NOMO-1 (cell line): Measurements from ENCODE around the gene TLCD1.
A peak's percentile ranks its signal among the peaks of the same experiment; 100 is the strongest.

Source experiments
- DNase-seq, 2 experiments: peaks; one replicate each; lab custom pipeline; 2025; ENCODE audit not compliant: unreplicated experiment in 2 of 2; lab: John Stamatoyannopoulos, UW

The TLCD1 gene, protein sequence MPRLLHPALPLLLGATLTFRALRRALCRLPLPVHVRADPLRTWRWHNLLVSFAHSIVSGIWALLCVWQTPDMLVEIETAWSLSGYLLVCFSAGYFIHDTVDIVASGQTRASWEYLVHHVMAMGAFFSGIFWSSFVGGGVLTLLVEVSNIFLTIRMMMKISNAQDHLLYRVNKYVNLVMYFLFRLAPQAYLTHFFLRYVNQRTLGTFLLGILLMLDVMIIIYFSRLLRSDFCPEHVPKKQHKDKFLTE

DNA sequence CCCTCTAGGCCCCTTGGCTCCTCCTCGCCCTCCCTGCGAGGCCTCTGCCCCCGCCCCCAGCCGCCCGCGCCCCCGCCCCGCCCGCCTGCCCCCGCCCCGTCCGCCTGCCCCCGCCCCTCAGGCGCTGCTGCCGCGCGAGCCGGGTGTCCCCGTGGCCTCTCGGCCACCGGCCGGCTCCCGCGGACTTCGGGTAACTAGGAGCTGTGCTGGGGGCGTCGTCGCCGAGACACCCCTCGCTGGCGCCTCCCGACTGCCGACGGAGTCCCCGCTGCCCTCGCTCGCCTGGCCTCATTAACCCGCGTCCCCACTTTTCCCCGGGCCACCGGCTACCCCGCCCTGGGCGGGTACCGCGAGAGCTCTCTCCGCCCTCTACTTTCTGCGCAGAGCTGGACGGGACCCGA lies at the start of gene TLCD1:
Gene TLCD1 (minus strand): TSS at position 8 of the 401 bp plus-strand sequence. CDS start 136 bp downstream, outside the sequence.
- peak; percentile 52 to 54 for DNase-seq

GRCh38 chr17:28774206-28774605 lies 48.2 kb upstream of the TLCD1 start:
- no peak for DNase-seq

DNA sequence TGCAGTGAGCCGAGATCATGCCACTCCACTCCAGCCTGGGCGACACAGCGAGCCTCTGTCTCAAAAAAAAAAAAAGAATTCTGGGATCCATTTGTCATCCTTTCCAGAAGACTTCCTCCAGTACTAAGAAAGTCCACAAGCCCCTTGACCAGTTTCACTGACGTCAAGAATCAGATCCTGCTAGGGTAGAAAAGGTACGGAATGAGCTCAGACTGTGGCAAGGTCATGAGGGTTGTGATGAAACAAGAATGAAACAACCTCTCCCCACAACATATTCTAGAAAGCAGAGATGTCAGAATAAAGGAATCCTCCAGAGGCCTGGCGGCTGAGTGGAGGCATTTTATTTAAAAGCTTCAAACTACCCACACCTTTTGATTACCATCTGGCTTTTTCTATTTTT lies 47.7 kb upstream of the TLCD1 start:
- DNase-seq = no peak

DNA sequence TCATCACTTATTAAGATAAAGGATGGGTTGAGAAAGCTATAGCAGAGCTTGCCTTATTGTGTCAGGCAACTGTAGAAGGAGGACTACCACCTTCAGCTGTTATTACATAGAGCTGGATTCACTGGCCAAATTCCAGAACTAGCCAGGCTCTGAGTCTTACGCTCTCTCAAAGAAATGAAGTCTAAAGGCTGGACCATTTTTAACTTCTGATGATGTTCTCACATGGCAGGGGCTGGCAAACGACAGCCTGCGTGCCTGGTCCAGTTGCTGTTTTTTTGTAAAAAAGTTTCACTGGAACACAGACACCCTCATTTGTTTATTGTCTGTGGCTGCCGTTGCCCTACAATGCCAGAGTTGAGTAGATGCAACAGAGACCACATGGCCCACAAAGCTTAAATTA lies 39.0 kb upstream of the TLCD1 start:
- DNase-seq = no peak

GRCh38 chr17:28763804-28764266 lies 37.8 kb upstream of the TLCD1 start:
- peak; percentile 11 to 48 for DNase-seq

- no peak for DNase-seq
These were observed 37.2 kb upstream of the TLCD1 start for GRCh38 chr17:28763137-28763799.

DNA sequence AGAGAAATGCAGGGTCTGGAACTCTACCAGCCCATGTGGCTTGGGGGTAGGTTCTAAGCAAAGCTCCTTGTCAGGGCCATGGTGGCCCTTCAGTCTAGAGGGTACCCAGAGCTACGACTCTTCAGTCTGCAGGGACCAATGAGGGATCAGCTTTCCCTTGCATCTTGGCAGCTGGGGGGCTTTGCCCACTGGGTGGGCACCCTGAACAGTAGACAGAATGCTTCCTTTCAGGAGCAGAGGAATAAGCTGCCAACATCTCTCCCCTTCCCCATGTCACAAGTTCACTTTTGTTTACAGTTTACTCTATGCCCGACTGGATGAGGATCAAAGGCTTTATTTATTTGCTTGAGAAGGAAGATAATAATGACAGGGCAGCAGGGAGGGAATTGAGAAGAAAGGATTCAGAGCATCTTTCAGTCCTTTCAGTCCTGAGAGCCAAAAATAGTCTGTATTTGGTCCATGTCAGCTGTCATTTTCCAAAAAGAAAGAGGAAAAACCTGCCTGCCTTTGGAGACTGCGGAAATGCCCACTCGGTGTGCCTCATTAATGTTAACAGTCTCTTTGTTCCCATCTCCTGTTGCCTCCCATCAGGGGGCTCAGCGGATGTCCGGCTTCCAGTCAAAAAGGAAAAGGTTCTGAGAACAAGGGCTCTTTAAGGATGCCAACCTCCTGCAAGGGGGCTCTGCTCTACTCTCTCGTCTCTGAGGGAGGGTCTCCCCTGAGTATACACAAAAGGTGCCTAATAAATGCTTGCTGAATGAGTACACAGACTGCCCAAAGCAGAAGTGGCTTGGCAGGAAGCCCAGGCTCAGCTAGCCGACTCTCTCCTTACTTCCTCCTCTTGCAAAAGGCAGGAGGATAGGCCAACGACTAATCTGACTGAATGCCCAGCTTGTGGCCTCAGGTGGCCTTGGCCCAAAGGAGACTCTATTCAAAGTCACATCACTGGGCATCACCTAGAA lies 34.8 kb upstream of the TLCD1 start:
- peak; percentile 52 to 62 for DNase-seq

- no peak for DNase-seq
These were observed 33.3 kb upstream of the TLCD1 start for GRCh38 chr17:28759256-28759865.

- DNase-seq = no peak
These were observed 32.5 kb upstream of the TLCD1 start for GRCh38 chr17:28758411-28759121.

DNA sequence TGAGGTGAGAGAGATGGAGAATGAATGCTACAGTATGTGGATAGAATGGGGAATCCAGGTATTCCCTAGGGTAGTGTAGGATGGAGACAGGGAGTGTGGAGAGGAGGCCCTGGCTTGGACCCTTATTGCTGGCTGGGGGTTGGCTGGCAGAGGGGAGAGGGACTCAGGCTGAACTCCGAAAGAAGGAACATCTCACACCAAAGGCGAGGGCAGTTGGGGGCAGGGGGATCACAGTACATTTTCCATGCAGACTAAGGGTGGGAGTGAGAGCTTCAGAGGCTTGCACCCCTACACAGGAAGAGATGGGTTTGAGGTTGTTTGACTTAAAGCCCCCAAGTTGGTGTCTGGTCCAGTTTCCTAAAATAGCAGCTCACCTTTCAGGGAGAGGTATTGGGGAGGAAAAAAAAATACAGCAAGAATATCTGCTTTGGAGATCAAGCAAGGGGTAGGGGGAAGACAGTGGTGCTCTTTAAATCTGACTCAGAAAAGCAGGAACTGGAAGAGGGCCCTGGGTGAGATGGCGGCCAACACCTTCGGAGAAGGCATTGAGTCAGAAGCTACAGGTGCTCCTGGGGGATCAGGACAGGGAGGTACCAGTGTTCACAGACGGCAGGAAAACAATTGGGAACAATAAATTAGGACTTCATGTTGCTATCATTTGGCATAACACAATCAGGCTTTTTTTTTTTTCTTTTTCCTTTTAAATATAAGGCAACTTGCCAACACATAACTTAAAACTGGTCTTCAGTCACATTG lies 30.2 kb upstream of the TLCD1 start:
- no peak for DNase-seq

- no peak for DNase-seq
These were observed 29.5 kb upstream of the TLCD1 start for GRCh38 chr17:28755486-28755885.

GRCh38 chr17:28751600-28752366 lies 25.8 kb upstream of the TLCD1 start:
- no peak for DNase-seq

DNA sequence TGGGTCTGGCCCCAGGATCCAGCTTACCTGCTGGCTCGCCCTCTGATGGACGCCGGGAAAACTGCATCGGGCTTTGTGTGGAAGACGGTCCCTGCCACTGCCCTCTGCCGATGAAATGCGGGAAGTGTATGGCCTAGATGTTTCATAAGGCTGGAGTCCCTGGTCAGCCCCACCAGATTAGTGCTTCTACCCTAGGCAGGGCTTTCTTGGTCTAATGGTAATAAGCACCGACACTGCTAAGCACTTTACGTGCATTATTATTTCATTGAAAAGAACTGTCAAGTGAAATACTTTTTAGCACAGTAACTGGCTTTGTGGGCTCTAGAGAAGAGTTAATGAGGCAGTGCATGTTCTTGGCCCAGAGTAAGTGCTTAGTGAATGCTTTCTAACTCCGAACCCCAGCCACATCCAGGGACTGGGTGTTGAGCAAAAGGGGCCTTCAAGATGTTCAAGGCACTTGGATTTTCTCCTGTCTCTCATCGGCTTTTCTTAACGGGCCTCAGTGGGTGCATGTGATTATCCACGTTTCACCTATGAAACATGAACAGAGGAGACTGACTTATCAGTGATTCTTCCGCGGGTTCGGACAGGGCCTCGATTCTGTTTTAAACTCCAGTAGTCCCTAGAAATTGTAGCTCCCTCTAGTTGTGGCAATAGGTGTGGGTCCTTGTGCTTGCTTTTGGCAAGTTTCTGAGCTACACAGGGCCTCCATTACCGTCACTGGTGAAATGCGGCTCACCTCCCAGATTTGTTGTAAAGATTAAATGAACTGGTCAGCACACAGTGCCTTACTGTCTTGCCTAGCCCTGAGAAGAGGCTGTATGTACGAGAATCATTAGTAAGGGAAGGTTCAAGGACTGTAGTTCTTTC lies 24.4 kb upstream of the TLCD1 start:
- peak; percentile 81 to 88 for DNase-seq

DNA sequence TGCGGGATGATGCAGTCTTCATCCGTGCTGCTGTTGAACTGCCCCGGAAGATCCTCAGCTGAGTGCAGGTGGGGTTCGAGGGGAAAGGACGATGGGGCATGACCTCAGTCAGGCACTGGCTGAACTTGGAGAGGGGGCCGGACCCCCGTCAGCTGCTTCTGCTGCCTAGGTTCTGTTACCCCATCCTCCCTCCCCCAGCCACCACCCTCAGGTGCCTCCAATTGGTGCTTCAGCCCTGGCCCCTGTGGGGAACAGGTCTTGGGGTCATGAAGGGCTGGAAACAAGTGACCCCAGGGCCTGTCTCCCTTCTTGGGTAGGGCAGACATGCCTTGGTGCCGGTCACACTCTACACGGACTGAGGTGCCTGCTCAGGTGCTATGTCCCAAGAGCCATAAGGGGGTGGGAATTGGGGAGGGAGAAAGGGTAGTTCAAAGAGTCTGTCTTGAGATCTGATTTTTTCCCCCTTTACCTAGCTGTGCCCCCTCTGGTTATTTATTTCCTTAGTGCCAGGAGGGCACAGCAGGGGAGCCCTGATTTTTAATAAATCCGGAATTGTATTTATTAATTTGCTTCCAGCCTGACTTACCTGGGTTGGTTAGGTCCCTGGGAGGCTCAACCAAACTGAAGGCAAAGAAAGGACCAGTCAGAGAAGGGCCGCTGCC lies 23.6 kb upstream of the TLCD1 start:
- DNase-seq = no peak

DNA sequence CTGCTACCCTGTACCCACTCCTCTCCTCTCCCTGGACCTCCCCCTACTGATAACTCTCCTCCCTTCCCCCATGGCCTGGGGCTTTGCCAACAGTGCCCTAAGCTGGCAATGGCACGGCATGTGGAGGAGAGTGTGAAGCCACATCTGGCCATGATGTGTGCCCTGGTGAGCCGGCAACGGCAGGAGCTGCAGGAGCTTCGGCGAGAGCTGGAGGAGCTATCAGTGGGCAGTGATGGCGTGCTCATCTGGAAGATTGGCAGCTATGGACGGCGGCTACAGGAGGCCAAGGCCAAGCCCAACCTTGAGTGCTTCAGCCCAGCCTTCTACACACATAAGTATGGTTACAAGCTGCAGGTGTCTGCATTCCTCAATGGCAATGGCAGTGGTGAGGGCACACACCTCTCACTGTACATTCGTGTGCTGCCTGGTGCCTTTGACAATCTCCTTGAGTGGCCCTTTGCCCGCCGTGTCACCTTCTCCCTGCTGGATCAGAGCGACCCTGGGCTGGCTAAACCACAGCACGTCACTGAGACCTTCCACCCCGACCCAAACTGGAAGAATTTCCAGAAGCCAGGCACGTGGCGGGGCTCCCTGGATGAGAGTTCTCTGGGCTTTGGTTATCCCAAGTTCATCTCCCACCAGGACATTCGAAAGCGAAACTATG lies 23.0 kb upstream of the TLCD1 start:
- DNase-seq = no peak

- no peak for DNase-seq
These were observed 22.0 kb upstream of the TLCD1 start for GRCh38 chr17:28747801-28748750.
